AG09309 (cell line): ENCODE results near the gene RPRD2.

Experiments used
- DNase-seq: peaks from one replicate; pipeline ENCODE4 v3.0.0-alpha.2; 2010; ENCODE audit warnings: low read depth
- H3K4me3 ChIP-seq: 2 replicates; pipeline ENCODE4 v1.5.1; 2011; ENCODE audit warnings: mild to moderate bottlenecking, low read depth, low read length, moderate library complexity; ENCODE audit not compliant: control insufficient read depth
- CTCF ChIP-seq: IDR thresholded peaks from 2 replicates; pipeline ENCODE4 v1.5.1; 2011; ENCODE audit warnings: mild to moderate bottlenecking, low read depth, low read length, inconsistent platforms; ENCODE audit not compliant: insufficient read depth, control insufficient read depth; ENCODE audit errors: missing control alignments

The RPRD2 gene

GRCh38 chr1:150525348-150525747 is 161.4 kb downstream of the RPRD2 start:
- DNase-seq = no peak
- no peak overlapping the region for H3K4me3 ChIP-seq
- TF ChIP-seq CTCF = no peak
